Neural cell (in vitro differentiated cells): ENCODE results near the gene FRMPD4. TPM values are rescaled to one million over a fixed set of nuclear protein-coding genes. Genes with fewer than 3 reads are reported as not detected.

Experiments
- H2AFZ ChIP-seq: fragments of 200-600, 300-800 bp; sonication (generic), shearing (Covaris generic); 2 replicates; pipeline ENCODE4 v1.6.0; 2014; ENCODE audit warnings: low read depth, mild to moderate bottlenecking, antibody characterized with exemption, low read length, moderate library complexity
- H3F3A ChIP-seq: fragments of 200-600 bp; shearing (Covaris generic); 2 replicates; pipeline ENCODE4 v1.6.1; 2016; ENCODE audit warnings: mild to moderate bottlenecking, moderate library complexity, mixed read lengths, antibody characterized with exemption, low read length; ENCODE audit not compliant: insufficient read depth, poor library complexity, severe bottlenecking
- H3K27ac ChIP-seq: fragments of 200-600, 300-800 bp; sonication (generic), shearing (Covaris generic); 2 replicates; pipeline ENCODE4 v1.5.1; 2014; ENCODE audit warnings: mild to moderate bottlenecking, low read length, moderate library complexity
- H3K27me3 ChIP-seq: fragments of 300-800, 200-600 bp; sonication (generic), shearing (Covaris generic); 2 replicates; pipeline ENCODE4 v1.6.0; 2014; ENCODE audit warnings: mild to moderate bottlenecking, low read depth, low read length, moderate library complexity; ENCODE audit not compliant: insufficient read depth
- H3K36me3 ChIP-seq: fragments of 300-800, 200-600 bp; sonication (generic), shearing (Covaris generic); 2 replicates; pipeline ENCODE4 v1.5.1; 2014; ENCODE audit warnings: mild to moderate bottlenecking, antibody characterized with exemption, low read length, moderate library complexity; ENCODE audit not compliant: insufficient read depth
- H3K4me2 ChIP-seq: fragments of 300-800, 200-600 bp; sonication (generic), shearing (Covaris generic); 2 replicates; pipeline ENCODE4 v1.6.0; 2014; ENCODE audit warnings: mild to moderate bottlenecking, low read length
- H3K4me3 ChIP-seq: fragments of 300-800, 200-600 bp; sonication (generic), shearing (Covaris generic); 2 replicates; pipeline ENCODE4 v1.5.1; 2014; ENCODE audit warnings: mild to moderate bottlenecking, low read length, moderate library complexity
- H3K79me2 ChIP-seq: fragments of 200-600 bp; shearing (Covaris generic); replicated peaks from 2 replicates; pipeline ENCODE4 v1.6.0; 2014; ENCODE audit warnings: mild to moderate bottlenecking, low read length, moderate library complexity; ENCODE audit not compliant: insufficient read depth
- H3K9ac ChIP-seq: fragments of 300-800, 200-600 bp; sonication (generic), shearing (Covaris generic); 2 replicates; pipeline ENCODE4 v1.6.1; 2016; ENCODE audit warnings: mild to moderate bottlenecking, low read length, mixed read lengths
- H3K9me2 ChIP-seq: fragments of 200-600 bp; shearing (Covaris generic); 2 replicates; pipeline ENCODE4 v1.6.1; 2016; ENCODE audit warnings: mild to moderate bottlenecking, low read length, mixed read lengths; ENCODE audit not compliant: insufficient read depth
- H3K9me3 ChIP-seq: fragments of 200-600, 300-800 bp; sonication (generic), shearing (Covaris generic); 2 replicates; pipeline ENCODE4 v1.6.1; 2016; ENCODE audit warnings: mild to moderate bottlenecking, mixed run types, low read length, moderate library complexity, mixed read lengths
- H4K20me1 ChIP-seq: fragments of 200-600 bp; shearing (Covaris generic); 2 replicates; pipeline ENCODE4 v1.6.1; 2016; ENCODE audit warnings: mild to moderate bottlenecking, mixed run types; ENCODE audit not compliant: insufficient read depth
- EP300 ChIP-seq: fragments of 450-650 bp; conservative IDR thresholded peaks from 2 replicates; pipeline ENCODE4 v1.6.1; 2014; ENCODE audit warnings: antibody characterized with exemption, mild to moderate bottlenecking, moderate library complexity; ENCODE audit not compliant: poor library complexity, severe bottlenecking
- EZH2 ChIP-seq: fragments of 200-600, 300-800 bp; shearing (Covaris generic), sonication (generic); IDR thresholded peaks from 2 replicates; pipeline ENCODE4 v1.6.1; 2014; ENCODE audit warnings: antibody characterized with exemption, low read length, borderline replicate concordance, mild to moderate bottlenecking; ENCODE audit not compliant: insufficient read depth, poor library complexity, severe bottlenecking
- MXI1 ChIP-seq: fragments of 450-650 bp; conservative IDR thresholded peaks from 2 replicates; pipeline ENCODE4 v1.6.1; 2014; ENCODE audit warnings: antibody characterized with exemption, mild to moderate bottlenecking; ENCODE audit not compliant: poor library complexity, severe bottlenecking
- POLR2AphosphoS5 ChIP-seq: IDR thresholded peaks from 2 replicates; pipeline ENCODE4 v1.6.1; 2012
- RAD21 ChIP-seq: fragments of 450-650 bp; conservative IDR thresholded peaks from 2 replicates; pipeline ENCODE4 v1.6.1; 2014; ENCODE audit warnings: antibody characterized with exemption, mild to moderate bottlenecking, moderate library complexity
- SMC3 ChIP-seq: fragments of 450-650 bp; conservative IDR thresholded peaks from 2 replicates; pipeline ENCODE4 v1.6.1; 2014; ENCODE audit warnings: antibody characterized with exemption, mild to moderate bottlenecking, moderate library complexity; ENCODE audit not compliant: poor library complexity
- TAF1 ChIP-seq: IDR thresholded peaks from 2 replicates; pipeline ENCODE4 v1.6.1; 2012; ENCODE audit warnings: low read depth
- polyA plus RNA-seq: library from polyadenylated mRNA; depleted of rRNA; stranded (reverse); fragments of >200 nt; gene quantifications from 2 replicates; pipeline ENCODE4 v1.2.3, GENCODE V29; 2014
- TF ChIP-seq, protein P1 (sequence below): IDR thresholded peaks from 2 replicates; pipeline ENCODE4 v1.6.1; 2012; ENCODE audit warnings: borderline replicate concordance
- TF ChIP-seq, protein P2 (sequence below): fragments of 450-650 bp; IDR thresholded peaks from 2 replicates; pipeline ENCODE4 v1.5.1; 2014; ENCODE audit warnings: antibody characterized with exemption, mild to moderate bottlenecking, moderate library complexity; ENCODE audit not compliant: poor library complexity, severe bottlenecking

FRMPD4 gene
- polyA plus RNA-seq, 1 donor from 2014 or later: 1.2 TPM

DNA sequence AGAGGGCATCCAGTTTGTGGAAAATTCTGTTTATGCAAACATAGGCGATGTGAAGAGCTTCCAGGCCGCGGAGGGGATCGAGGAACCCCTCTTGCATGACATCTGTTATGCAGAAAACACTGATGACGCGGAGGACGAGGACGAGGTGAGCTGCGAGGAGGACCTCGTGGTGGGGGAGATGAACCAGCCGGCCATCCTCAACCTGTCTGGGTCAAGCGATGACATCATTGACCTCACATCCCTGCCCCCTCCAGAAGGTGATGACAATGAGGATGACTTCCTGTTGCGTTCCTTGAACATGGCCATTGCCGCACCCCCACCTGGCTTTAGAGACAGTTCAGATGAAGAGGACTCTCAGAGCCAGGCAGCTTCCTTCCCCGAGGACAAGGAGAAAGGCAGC, 578.3 kb downstream of the FRMPD4 start:
- H3K36me3 ChIP-seq: no peaks in the 10 kb centered on the region
- H3F3A ChIP-seq: no peaks in the 10 kb centered on the region
- H3K4me3 ChIP-seq: no peak overlapping the region
- no peak overlapping the region for H2AFZ ChIP-seq
- H3K27ac ChIP-seq: no peak overlapping the region
- H3K9me3 ChIP-seq: no peaks in the 10 kb centered on the region
- H3K79me2 ChIP-seq: no peaks in the 10 kb centered on the region
- TF ChIP-seq MXI1 (no peak), EP300 (no peak), EZH2 (no peak), POLR2AphosphoS5 (no peak), TAF1 (no peak), SMC3 (no peak), RAD21 (no peak)
- TF ChIP-seq, protein P1, sequence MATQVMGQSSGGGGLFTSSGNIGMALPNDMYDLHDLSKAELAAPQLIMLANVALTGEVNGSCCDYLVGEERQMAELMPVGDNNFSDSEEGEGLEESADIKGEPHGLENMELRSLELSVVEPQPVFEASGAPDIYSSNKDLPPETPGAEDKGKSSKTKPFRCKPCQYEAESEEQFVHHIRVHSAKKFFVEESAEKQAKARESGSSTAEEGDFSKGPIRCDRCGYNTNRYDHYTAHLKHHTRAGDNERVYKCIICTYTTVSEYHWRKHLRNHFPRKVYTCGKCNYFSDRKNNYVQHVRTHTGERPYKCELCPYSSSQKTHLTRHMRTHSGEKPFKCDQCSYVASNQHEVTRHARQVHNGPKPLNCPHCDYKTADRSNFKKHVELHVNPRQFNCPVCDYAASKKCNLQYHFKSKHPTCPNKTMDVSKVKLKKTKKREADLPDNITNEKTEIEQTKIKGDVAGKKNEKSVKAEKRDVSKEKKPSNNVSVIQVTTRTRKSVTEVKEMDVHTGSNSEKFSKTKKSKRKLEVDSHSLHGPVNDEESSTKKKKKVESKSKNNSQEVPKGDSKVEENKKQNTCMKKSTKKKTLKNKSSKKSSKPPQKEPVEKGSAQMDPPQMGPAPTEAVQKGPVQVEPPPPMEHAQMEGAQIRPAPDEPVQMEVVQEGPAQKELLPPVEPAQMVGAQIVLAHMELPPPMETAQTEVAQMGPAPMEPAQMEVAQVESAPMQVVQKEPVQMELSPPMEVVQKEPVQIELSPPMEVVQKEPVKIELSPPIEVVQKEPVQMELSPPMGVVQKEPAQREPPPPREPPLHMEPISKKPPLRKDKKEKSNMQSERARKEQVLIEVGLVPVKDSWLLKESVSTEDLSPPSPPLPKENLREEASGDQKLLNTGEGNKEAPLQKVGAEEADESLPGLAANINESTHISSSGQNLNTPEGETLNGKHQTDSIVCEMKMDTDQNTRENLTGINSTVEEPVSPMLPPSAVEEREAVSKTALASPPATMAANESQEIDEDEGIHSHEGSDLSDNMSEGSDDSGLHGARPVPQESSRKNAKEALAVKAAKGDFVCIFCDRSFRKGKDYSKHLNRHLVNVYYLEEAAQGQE: no peak
- TF ChIP-seq, protein P2, sequence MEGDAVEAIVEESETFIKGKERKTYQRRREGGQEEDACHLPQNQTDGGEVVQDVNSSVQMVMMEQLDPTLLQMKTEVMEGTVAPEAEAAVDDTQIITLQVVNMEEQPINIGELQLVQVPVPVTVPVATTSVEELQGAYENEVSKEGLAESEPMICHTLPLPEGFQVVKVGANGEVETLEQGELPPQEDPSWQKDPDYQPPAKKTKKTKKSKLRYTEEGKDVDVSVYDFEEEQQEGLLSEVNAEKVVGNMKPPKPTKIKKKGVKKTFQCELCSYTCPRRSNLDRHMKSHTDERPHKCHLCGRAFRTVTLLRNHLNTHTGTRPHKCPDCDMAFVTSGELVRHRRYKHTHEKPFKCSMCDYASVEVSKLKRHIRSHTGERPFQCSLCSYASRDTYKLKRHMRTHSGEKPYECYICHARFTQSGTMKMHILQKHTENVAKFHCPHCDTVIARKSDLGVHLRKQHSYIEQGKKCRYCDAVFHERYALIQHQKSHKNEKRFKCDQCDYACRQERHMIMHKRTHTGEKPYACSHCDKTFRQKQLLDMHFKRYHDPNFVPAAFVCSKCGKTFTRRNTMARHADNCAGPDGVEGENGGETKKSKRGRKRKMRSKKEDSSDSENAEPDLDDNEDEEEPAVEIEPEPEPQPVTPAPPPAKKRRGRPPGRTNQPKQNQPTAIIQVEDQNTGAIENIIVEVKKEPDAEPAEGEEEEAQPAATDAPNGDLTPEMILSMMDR: no peak
- H3K4me2 ChIP-seq: no peak overlapping the region
- no peaks in the 10 kb centered on the region for H4K20me1 ChIP-seq
- no peaks in the 10 kb centered on the region for H3K9me2 ChIP-seq
- no peaks in the 10 kb centered on the region for H3K27me3 ChIP-seq
- no peak overlapping the region for H3K9ac ChIP-seq

DNA sequence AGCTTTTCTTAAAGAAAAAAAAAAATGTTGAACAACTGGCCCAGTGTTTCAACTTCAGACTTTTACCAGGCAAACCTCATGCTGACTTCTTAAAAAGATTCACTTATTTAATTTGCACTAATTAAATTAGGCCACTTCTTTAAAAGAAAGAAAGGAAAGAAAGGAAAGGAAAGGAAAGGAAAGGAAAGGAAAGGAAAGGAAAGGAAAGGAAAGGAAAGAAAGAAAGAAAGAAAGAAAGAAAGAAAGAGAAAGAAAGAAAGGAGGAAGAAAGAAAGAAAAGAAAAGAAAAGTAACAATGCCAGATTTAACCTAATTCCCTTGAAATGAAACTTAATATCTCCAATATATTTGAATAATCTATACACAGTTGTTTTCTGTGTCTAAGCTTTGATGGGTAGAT, 581.6 kb downstream of the FRMPD4 start:
- no peaks in the 10 kb centered on the region for H3K9me2 ChIP-seq

More for the DNA sequence above, 581.6 kb downstream of the FRMPD4 start:
- H2AFZ ChIP-seq: no peak overlapping the region
- no peak overlapping the region for H3K27ac ChIP-seq
- no peaks in the 10 kb centered on the region for H3K27me3 ChIP-seq
- H3K36me3 ChIP-seq: no peaks in the 10 kb centered on the region
- no peaks in the 10 kb centered on the region for H3K79me2 ChIP-seq
- no peak overlapping the region for H3K4me2 ChIP-seq
- H3K9ac ChIP-seq: no peak overlapping the region
- no peaks in the 10 kb centered on the region for H4K20me1 ChIP-seq
- H3K4me3 ChIP-seq: no peak overlapping the region
- TF ChIP-seq TAF1 (no peak), SMC3 (no peak), RAD21 (no peak), EZH2 (no peak), EP300 (no peak), POLR2AphosphoS5 (no peak), MXI1 (no peak)
- TF ChIP-seq, protein P2: no peak
- TF ChIP-seq, protein P1: no peak
- no peaks in the 10 kb centered on the region for H3K9me3 ChIP-seq
- no peaks in the 10 kb centered on the region for H3F3A ChIP-seq
